Rectal smooth muscle tissue (tissue), 1 donor: Measurements from ENCODE around the gene CXCL10.

Source experiments
- H3K27ac ChIP-seq: one replicate; pipeline ENCODE4 v1.7.0; 2013; ENCODE audit warnings: low read depth, low read length, inconsistent platforms
- H3K27me3 ChIP-seq: one replicate; pipeline ENCODE4 v1.7.0; 2013; ENCODE audit warnings: low read length; ENCODE audit not compliant: control insufficient read depth, insufficient read depth
- H3K36me3 ChIP-seq: one replicate; pipeline ENCODE4 v1.7.0; 2013; ENCODE audit warnings: low read length; ENCODE audit not compliant: control insufficient read depth, insufficient read depth
- H3K4me1 ChIP-seq: one replicate; pipeline ENCODE4 v1.7.0; 2013; ENCODE audit warnings: low read length; ENCODE audit not compliant: control insufficient read depth, insufficient read depth
- H3K4me3 ChIP-seq: one replicate; pipeline ENCODE4 v1.7.0; 2013; ENCODE audit warnings: low read length
- H3K9ac ChIP-seq: one replicate; pipeline ENCODE4 v1.7.0; 2013; ENCODE audit warnings: low read length

Gene CXCL10

GRCh38 chr4:76023389-76023788 is at the start of gene CXCL10:
CXCL10 (minus strand) TSS chr4:76023497; CDS start chr4:76023431, 66 bp downstream.
- Histone ChIP-seq H3K9ac (no peak within 1 kb of the TSS), H3K27me3 (no peaks in the 10 kb centered on the region), H3K36me3 (no peaks in the 10 kb centered on the region), H3K4me1 (no peaks in the 10 kb centered on the region), H3K27ac (no peak within 1 kb of the TSS), H3K4me3 (no peak within 1 kb of the TSS)

DNA sequence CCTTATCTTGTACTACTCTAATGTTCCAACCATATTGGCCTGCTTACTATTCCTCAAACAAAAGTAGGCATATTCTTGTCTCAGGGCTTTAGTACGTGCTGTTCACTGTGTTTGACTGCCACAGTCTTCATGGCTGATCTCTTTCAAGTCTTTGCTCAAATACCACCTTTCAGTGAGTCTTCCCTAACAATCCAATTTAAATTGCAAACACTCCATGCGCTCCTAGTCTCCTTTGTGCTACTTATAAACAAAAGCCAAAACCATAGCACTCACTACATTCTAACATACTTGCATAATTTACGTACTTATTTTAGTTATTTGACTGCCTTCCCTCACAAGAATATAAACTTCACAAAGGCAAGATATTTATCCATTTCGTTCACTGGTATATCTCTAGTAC is 49.5 kb upstream of the CXCL10 start:
- H3K36me3 ChIP-seq, result no peaks in the 10 kb centered on the region

GRCh38 chr4:76067652-76068286 is 44.5 kb upstream of the CXCL10 start:
- Histone ChIP-seq H3K4me1 (no peaks in the 10 kb centered on the region), H3K27ac (no peak overlapping the region), H3K9ac (no peak overlapping the region), H3K4me3 (no peak overlapping the region), H3K27me3 (no peaks in the 10 kb centered on the region), H3K36me3 (no peaks in the 10 kb centered on the region)

More for the DNA sequence above, 49.5 kb upstream of the CXCL10 start:
- no peak overlapping the region for H3K9ac ChIP-seq
- H3K4me3 ChIP-seq, result no peak overlapping the region
- H3K27ac ChIP-seq, result no peak overlapping the region
- peaks cover 12% of the 10 kb centered on the region for H3K4me1 ChIP-seq
- H3K27me3 ChIP-seq, result no peaks in the 10 kb centered on the region

GRCh38 chr4:76066546-76066945 is 43.2 kb upstream of the CXCL10 start:
- Histone ChIP-seq H3K4me1 (no peaks in the 10 kb centered on the region), H3K36me3 (no peaks in the 10 kb centered on the region), H3K27ac (no peak overlapping the region), H3K27me3 (no peaks in the 10 kb centered on the region), H3K4me3 (no peak overlapping the region), H3K9ac (no peak overlapping the region)

GRCh38 chr4:76061982-76062381 is 38.7 kb upstream of the CXCL10 start:
- no peak overlapping the region for H3K4me3 ChIP-seq
- no peaks in the 10 kb centered on the region for H3K27me3 ChIP-seq
- H3K9ac ChIP-seq, result no peak overlapping the region
- H3K4me1 ChIP-seq, result no peaks in the 10 kb centered on the region
- no peak overlapping the region for H3K27ac ChIP-seq
- no peaks in the 10 kb centered on the region for H3K36me3 ChIP-seq

- H3K4me3 ChIP-seq, result no peak overlapping the region
- H3K36me3 ChIP-seq, result no peaks in the 10 kb centered on the region
- H3K9ac ChIP-seq, result no peak overlapping the region
- H3K27me3 ChIP-seq, result no peaks in the 10 kb centered on the region
- no peak overlapping the region for H3K27ac ChIP-seq
- no peaks in the 10 kb centered on the region for H3K4me1 ChIP-seq
Observed at GRCh38 chr4:76061421-76061820, 38.1 kb upstream of the CXCL10 start.

GRCh38 chr4:76060506-76060905 is 37.2 kb upstream of the CXCL10 start:
- Histone ChIP-seq H3K4me3 (no peak overlapping the region), H3K36me3 (no peaks in the 10 kb centered on the region), H3K4me1 (no peaks in the 10 kb centered on the region), H3K27ac (no peak overlapping the region), H3K9ac (no peak overlapping the region), H3K27me3 (peaks cover 3% of the 10 kb centered on the region)

DNA sequence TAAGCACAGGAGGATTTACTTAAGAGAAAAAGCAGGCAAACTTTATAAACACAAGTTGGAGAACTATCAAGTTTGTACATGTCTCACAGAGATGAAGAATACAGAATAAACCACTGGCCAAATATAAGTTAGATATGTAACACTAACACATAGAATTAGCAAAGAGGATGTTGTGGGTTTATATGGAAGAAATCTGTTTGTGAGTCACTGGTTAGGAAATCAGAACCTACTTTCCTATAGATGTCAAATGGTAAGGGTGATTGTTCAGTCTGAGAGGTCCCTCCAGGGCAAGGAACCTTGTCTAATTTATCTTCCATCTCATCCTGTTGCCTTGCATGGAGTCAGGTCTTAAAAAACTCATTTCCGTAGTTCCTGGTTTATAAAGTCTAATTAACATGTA is 36.5 kb upstream of the CXCL10 start:
- Histone ChIP-seq H3K27me3 (peaks cover 3% of the 10 kb centered on the region), H3K4me3 (no peak overlapping the region), H3K36me3 (no peaks in the 10 kb centered on the region), H3K9ac (no peak overlapping the region), H3K27ac (no peak overlapping the region), H3K4me1 (no peaks in the 10 kb centered on the region)

DNA sequence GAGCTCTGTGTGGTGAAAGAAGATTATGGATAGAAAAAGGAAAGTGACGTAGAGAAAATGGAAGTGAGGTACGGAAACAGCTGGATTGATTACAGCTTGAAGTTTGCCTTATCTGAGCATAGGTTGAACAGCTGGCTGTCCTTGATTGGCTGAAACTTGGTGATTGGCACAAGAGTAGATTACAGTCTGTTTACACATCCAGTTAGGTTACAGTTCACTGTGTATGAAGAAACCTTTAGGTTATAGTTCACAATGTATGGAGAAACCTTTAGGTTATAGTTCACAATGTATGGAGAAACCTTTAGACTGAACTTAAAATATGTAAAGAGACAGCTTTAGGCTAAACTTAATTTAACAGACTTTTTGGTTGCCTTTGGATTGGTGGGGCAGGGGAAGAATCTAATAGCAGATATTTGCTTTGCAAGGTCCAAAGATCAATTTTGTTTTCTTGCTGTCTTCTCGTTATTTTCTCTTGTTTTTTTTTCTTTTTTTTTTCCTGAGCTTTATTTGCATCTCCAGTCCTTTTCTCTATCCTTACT is 35.7 kb upstream of the CXCL10 start:
- Histone ChIP-seq H3K36me3 (no peaks in the 10 kb centered on the region), H3K27me3 (peaks cover 3% of the 10 kb centered on the region), H3K27ac (no peak overlapping the region), H3K9ac (no peak overlapping the region), H3K4me3 (no peak overlapping the region), H3K4me1 (no peaks in the 10 kb centered on the region)

- Histone ChIP-seq H3K4me3 (no peak overlapping the region), H3K36me3 (no peaks in the 10 kb centered on the region), H3K4me1 (no peaks in the 10 kb centered on the region), H3K9ac (no peak overlapping the region), H3K27me3 (peaks cover 3% of the 10 kb centered on the region), H3K27ac (no peak overlapping the region)
Observed at GRCh38 chr4:76058302-76058701, 35.0 kb upstream of the CXCL10 start.

GRCh38 chr4:76055421-76055820 is 32.1 kb upstream of the CXCL10 start:
- H3K4me1 ChIP-seq, result no peaks in the 10 kb centered on the region
- H3K4me3 ChIP-seq, result no peak overlapping the region
- no peak overlapping the region for H3K9ac ChIP-seq
- H3K27me3 ChIP-seq, result peaks cover 3% of the 10 kb centered on the region
- no peak overlapping the region for H3K27ac ChIP-seq
- H3K36me3 ChIP-seq, result no peaks in the 10 kb centered on the region

DNA sequence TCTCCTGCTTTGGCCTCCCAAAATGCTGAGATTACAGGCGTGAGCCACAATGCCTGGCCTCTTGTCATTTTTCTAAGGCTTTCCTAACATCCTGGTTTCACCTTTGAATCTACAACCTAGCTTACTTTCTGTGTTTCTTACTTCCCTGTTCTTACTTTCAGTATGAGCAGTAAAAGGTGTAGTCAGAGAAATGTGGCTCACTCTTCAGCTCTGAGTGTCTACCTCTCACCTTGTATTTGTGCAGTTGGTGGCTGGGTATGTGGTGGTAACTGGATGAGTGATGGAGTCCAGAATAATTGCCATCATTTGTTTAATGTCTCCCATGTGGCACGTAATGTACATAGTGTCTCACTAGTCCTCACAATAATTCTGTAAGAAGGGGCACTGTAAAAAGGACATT is 31.7 kb upstream of the CXCL10 start:
- Histone ChIP-seq H3K36me3 (no peaks in the 10 kb centered on the region), H3K27ac (no peak overlapping the region), H3K4me3 (no peak overlapping the region), H3K9ac (no peak overlapping the region), H3K27me3 (peaks cover 3% of the 10 kb centered on the region), H3K4me1 (no peaks in the 10 kb centered on the region)

DNA sequence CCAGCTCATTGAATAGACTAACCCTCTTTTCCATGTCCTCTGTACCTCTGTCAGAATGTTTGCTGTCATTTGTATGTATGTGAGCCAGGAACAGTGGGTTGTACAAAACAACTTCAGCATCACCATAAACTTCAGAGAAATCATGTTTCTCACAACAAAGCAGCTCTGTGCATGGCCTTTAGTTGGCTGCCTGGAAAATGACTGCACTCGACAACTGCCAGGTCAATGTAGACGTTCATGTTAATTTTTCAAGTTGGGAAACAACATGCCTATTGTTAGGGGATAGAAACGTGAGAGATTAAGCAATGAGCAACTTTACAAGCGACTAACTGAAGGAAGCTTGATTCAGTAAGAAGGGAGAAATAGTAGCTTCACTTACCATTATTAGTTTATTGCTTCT is 30.4 kb upstream of the CXCL10 start:
- Histone ChIP-seq H3K27me3 (peaks cover 3% of the 10 kb centered on the region), H3K9ac (no peak overlapping the region), H3K27ac (no peak overlapping the region), H3K4me1 (no peaks in the 10 kb centered on the region), H3K36me3 (no peaks in the 10 kb centered on the region), H3K4me3 (no peak overlapping the region)
